PC-9 (cell line): ENCODE data around the gene CD22.
"Not testable (repeated sequence)": the region's sequence is repeated elsewhere in the genome, so short reads cannot be mapped to it uniquely, and the experiment has no call there.

ENCODE experiments used
- CTCF ChIP-seq: fragments of 200-600 bp; sonication (generic); conservative IDR thresholded peaks from 2 replicates; pipeline ENCODE4 v1.6.1; 2017; ENCODE audit warnings: mixed run types, antibody characterized with exemption, mild to moderate bottlenecking, moderate library complexity
- EZH2 ChIP-seq: fragments of 200-600 bp; sonication (generic); IDR thresholded peaks from 2 replicates; pipeline ENCODE4 v1.8.0; 2017; ENCODE audit warnings: antibody characterized with exemption, low read depth

DNA sequence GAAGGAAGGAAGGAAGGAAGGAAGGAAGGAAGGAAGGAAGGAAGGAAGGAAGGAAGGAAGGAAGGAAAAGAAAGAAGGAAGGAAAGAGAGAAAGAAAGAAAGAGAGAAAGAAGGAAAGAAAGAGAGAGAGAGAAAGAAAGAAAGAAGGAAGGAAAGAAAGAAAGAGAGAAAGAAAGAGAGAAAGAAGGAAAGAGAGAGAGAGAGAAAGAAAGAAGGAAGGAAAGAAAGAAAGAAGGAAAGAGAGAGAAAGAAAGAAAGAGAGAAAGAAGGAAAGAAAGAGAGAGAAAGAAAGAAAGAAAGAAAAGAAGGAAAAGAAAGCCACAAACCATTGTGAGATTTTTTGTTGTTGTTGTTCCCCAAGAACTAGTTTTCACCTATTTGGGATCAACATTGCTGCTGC is 45.0 kb downstream of the CD22 start:
- not testable (repeated sequence) for TF ChIP-seq CTCF, EZH2
